ENCODE results near the gene PLSCR2.

The PLSCR2 gene

GRCh38 chr3:146387566-146387965, 81.8 kb downstream of the PLSCR2 start:
- no peak for DNase-seq (ENCODE audit: low read depth)
- no peak for TF ChIP-seq POLR2A (IDR thresholded peaks at IDR 0.05; ENCODE audit: extremely low read depth, insufficient read length)
- TF ChIP-seq MYC (IDR thresholded peaks at IDR 0.05; ENCODE audit: low read depth, low read length), result no peak
- no peak for TF ChIP-seq CTCF (IDR thresholded peaks at IDR 0.05; ENCODE audit: low read depth, low read length)
- TF ChIP-seq MAX (IDR thresholded peaks at IDR 0.05; ENCODE audit: low read depth, low read length), result no peak
- H3K4me3 ChIP-seq (ENCODE audit: low read depth, low read length), result no peak overlapping the region

DNA sequence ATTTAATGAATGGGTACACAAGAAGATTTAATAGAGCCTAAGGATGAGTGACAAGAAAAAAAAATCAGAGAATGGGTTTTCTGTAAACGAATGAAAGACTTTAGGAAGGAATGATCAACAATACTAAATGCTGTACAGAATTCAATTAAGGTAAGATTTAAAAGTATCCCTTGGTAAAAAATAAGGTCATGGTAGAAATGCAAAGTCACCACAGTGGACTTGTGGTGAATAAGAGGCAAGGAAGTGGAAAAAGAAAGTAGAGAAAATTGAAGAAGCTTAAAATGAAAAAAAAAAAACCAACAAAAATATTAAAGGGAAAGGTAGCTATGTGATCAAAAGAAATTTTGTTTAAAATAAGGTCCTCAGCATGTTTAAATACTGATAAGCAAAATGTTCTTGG, 82.4 kb downstream of the PLSCR2 start:
- TF ChIP-seq MAX (IDR thresholded peaks at IDR 0.05; ENCODE audit: low read depth, low read length), result no peak
- DNase-seq (ENCODE audit: low read depth), result no peak
- H3K4me3 ChIP-seq (ENCODE audit: low read depth, low read length), result no peak overlapping the region

- H3K4me3 ChIP-seq (ENCODE audit: low read depth, low read length), result no peak overlapping the region
- no peak for TF ChIP-seq POLR2A (IDR thresholded peaks at IDR 0.05; ENCODE audit: extremely low read depth, insufficient read length)
- no peak for DNase-seq (ENCODE audit: low read depth)
Observed at GRCh38 chr3:146384786-146385185, 84.6 kb downstream of the PLSCR2 start.

Measured in NB4 (cell line).